Liver (tissue), 9 donors: ENCODE data around the gene TRAPPC8. TPM values are rescaled to one million over a fixed set of nuclear protein-coding genes. Genes with fewer than 3 reads are reported as not detected.

Experiments used
- DNase-seq: peaks from one replicate; pipeline ENCODE4 v3.0.0-alpha.2; 2017; ENCODE audit warnings: low spot score
- H3K27ac ChIP-seq, 2 donors: one replicate each; pipeline ENCODE4 v1.7.0; 2013; ENCODE audit warnings: inconsistent platforms in 2 of 2, low read length in 2 of 2, control low read depth in 1 of 2, low read depth in 1 of 2, mild to moderate bottlenecking in 1 of 2
- H3K27me3 ChIP-seq, 4 donors: one replicate each; pipeline versions ENCODE4 v1.6.1 to v1.7.0; 2013; ENCODE audit warnings: low read length in 3 of 4, inconsistent platforms in 1 of 4, mild to moderate bottlenecking in 1 of 4, moderate library complexity in 1 of 4; ENCODE audit not compliant: control insufficient read depth in 4 of 4, insufficient read depth in 4 of 4
- H3K36me3 ChIP-seq, 4 donors: one replicate each; pipeline versions ENCODE4 v1.6.1 to v1.7.0; 2013; ENCODE audit warnings: low read length in 3 of 4, mild to moderate bottlenecking in 3 of 4, low read depth in 1 of 4, moderate library complexity in 1 of 4; ENCODE audit not compliant: control insufficient read depth in 4 of 4, insufficient read depth in 3 of 4
- H3K4me1 ChIP-seq, 4 donors: one replicate each; pipeline versions ENCODE4 v1.6.1 to v1.7.0; 2013; ENCODE audit warnings: low read length in 3 of 4, mild to moderate bottlenecking in 3 of 4, moderate library complexity in 1 of 4; ENCODE audit not compliant: control insufficient read depth in 4 of 4, insufficient read depth in 4 of 4
- H3K4me3 ChIP-seq, 3 donors: one replicate each; pipeline versions ENCODE4 v1.6.1 to v1.7.0; 2013; ENCODE audit warnings: low read length in 3 of 3, control low read depth in 1 of 3, low read depth in 1 of 3, mild to moderate bottlenecking in 1 of 3
- H3K9ac ChIP-seq, 2 donors: one replicate each; pipeline ENCODE4 v1.7.0; 2013; ENCODE audit warnings: low read length in 2 of 2, mild to moderate bottlenecking in 2 of 2, moderate library complexity in 2 of 2, control low read depth in 1 of 2, low read depth in 1 of 2
- H3K9me3 ChIP-seq, 4 donors: one replicate each; pipeline versions ENCODE4 v1.6.1 to v1.7.0; 2013; ENCODE audit warnings: low read length in 3 of 4; ENCODE audit not compliant: control insufficient read depth in 4 of 4
- EGR1 ChIP-seq, 2 donors: IDR thresholded peaks; 2 replicates each; pipeline ENCODE4 v1.6.1; 2016 to 2018; ENCODE audit warnings: antibody characterized with exemption in 2 of 2, low read depth in 2 of 2
- FOXA1 ChIP-seq: IDR thresholded peaks from 2 replicates; pipeline ENCODE4 v1.6.1; 2016; ENCODE audit warnings: antibody characterized with exemption
- FOXA2 ChIP-seq: IDR thresholded peaks from 2 replicates; pipeline ENCODE4 v1.6.1; 2016; ENCODE audit warnings: antibody characterized with exemption
- GABPA ChIP-seq, 2 donors: IDR thresholded peaks in 1 of 2; conservative IDR thresholded peaks in 1 of 2; 2 replicates each; pipeline ENCODE4 v1.6.1; 2016; ENCODE audit warnings: antibody characterized with exemption in 2 of 2, mild to moderate bottlenecking in 1 of 2, moderate library complexity in 1 of 2
- HNF4G ChIP-seq: IDR thresholded peaks from 2 replicates; pipeline ENCODE4 v1.6.1; 2016; ENCODE audit warnings: antibody characterized with exemption
- JUND ChIP-seq, 2 donors: IDR thresholded peaks; 2 replicates each; pipeline ENCODE4 v1.6.1; 2016; ENCODE audit warnings: antibody characterized with exemption in 2 of 2
- MAX ChIP-seq: IDR thresholded peaks from 2 replicates; pipeline ENCODE4 v1.6.1; 2016; ENCODE audit warnings: antibody characterized with exemption
- NR2F2 ChIP-seq: IDR thresholded peaks from 2 replicates; pipeline ENCODE4 v1.6.1; 2016; ENCODE audit warnings: antibody characterized with exemption
- RAD21 ChIP-seq, 2 donors: IDR thresholded peaks; 2 replicates each; pipeline ENCODE4 v1.6.1; 2016; ENCODE audit warnings: antibody characterized with exemption in 2 of 2, mild to moderate bottlenecking in 2 of 2
- REST ChIP-seq: IDR thresholded peaks from 2 replicates; pipeline ENCODE4 v1.6.1; 2016; ENCODE audit warnings: antibody characterized with exemption, mild to moderate bottlenecking
- RXRA ChIP-seq, 2 donors: IDR thresholded peaks; 2 replicates each; pipeline ENCODE4 v1.6.1; 2017 to 2018; ENCODE audit warnings: antibody characterized with exemption in 2 of 2, mild to moderate bottlenecking in 1 of 2
- SP1 ChIP-seq: IDR thresholded peaks from 2 replicates; pipeline ENCODE4 v1.6.1; 2018; ENCODE audit warnings: antibody characterized with exemption, mild to moderate bottlenecking
- TAF1 ChIP-seq: conservative IDR thresholded peaks from 2 replicates; pipeline ENCODE4 v1.6.1; 2016; ENCODE audit warnings: antibody characterized with exemption, mild to moderate bottlenecking
- YY1 ChIP-seq: IDR thresholded peaks from 2 replicates; pipeline ENCODE4 v1.6.1; 2016; ENCODE audit warnings: antibody characterized with exemption, mild to moderate bottlenecking
- WGBS: extraction: QIAGEN DNeasy Blood & Tissue Kit; methylation state at CpG from one replicate; pipeline ENCODE4 v1.1.7; 2013; 5-methylcytosine and 5-hydroxymethylcytosine counted together
- polyA plus RNA-seq, 2 donors: library from polyadenylated mRNA; stranded (reverse) in 1 of 2; unstranded in 1 of 2; fragments of 200-250 nt in 1 of 2; fragments of >200 nt in 1 of 2; fragmentation: Nextera tagmentation in 1 of 2; extraction: Ambion mirVana in 1 of 2; gene quantifications; one replicate each; pipeline versions ENCODE4 v1.2.1 to v1.2.3, GENCODE V29; 2013 to 2015
- total RNA-seq, 2 donors: library from RNA; depleted of rRNA; stranded (reverse); fragments of >200 nt; gene quantifications; one replicate each; pipeline ENCODE4 v1.2.3, GENCODE V29; 2014
- TF ChIP-seq, protein P1 (sequence below): IDR thresholded peaks from 2 replicates; pipeline ENCODE4 v1.6.1; 2016; ENCODE audit warnings: antibody characterized with exemption
- TF ChIP-seq, protein P2 (sequence below): fragments of 150-350 bp; IDR thresholded peaks from 2 replicates; pipeline ENCODE4 v1.5.1; 2017; ENCODE audit warnings: improper control_type of control experiment, low read depth, low read length; ENCODE audit not compliant: missing input control
- TF ChIP-seq, protein P3 (sequence below): IDR thresholded peaks from 2 replicates; pipeline ENCODE4 v1.6.1; 2016; ENCODE audit warnings: antibody characterized with exemption
- donor health status: healthy.
- donor health status: healthy.
- donor health status: healthy.
- donor health status: healthy.
- donor health status: healthy.

The TRAPPC8 gene
- total and polyA plus RNA-seq, 4 donors = 12.2 to 46.1 (median 29.5) TPM

GRCh38 chr18:31965316-31965970, 22.5 kb upstream of the TRAPPC8 start:
- TF ChIP-seq HNF4G = no peak
- TF ChIP-seq, protein P1, sequence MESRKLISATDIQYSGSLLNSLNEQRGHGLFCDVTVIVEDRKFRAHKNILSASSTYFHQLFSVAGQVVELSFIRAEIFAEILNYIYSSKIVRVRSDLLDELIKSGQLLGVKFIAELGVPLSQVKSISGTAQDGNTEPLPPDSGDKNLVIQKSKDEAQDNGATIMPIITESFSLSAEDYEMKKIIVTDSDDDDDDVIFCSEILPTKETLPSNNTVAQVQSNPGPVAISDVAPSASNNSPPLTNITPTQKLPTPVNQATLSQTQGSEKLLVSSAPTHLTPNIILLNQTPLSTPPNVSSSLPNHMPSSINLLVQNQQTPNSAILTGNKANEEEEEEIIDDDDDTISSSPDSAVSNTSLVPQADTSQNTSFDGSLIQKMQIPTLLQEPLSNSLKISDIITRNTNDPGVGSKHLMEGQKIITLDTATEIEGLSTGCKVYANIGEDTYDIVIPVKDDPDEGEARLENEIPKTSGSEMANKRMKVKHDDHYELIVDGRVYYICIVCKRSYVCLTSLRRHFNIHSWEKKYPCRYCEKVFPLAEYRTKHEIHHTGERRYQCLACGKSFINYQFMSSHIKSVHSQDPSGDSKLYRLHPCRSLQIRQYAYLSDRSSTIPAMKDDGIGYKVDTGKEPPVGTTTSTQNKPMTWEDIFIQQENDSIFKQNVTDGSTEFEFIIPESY = no peak
- TF ChIP-seq SP1 = no peak
- TF ChIP-seq, protein P2, sequence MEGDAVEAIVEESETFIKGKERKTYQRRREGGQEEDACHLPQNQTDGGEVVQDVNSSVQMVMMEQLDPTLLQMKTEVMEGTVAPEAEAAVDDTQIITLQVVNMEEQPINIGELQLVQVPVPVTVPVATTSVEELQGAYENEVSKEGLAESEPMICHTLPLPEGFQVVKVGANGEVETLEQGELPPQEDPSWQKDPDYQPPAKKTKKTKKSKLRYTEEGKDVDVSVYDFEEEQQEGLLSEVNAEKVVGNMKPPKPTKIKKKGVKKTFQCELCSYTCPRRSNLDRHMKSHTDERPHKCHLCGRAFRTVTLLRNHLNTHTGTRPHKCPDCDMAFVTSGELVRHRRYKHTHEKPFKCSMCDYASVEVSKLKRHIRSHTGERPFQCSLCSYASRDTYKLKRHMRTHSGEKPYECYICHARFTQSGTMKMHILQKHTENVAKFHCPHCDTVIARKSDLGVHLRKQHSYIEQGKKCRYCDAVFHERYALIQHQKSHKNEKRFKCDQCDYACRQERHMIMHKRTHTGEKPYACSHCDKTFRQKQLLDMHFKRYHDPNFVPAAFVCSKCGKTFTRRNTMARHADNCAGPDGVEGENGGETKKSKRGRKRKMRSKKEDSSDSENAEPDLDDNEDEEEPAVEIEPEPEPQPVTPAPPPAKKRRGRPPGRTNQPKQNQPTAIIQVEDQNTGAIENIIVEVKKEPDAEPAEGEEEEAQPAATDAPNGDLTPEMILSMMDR = no peak
- no peak for TF ChIP-seq GABPA (IDR thresholded peaks at IDR 0.05 in 1 of 2, conservative IDR thresholded peaks at IDR 0.05 in 1 of 2)
- no peak for TF ChIP-seq MAX
- no peak for TF ChIP-seq TAF1
- TF ChIP-seq RAD21 (IDR thresholded peaks at IDR 0.05) = no peak
- no peak for TF ChIP-seq JUND (IDR thresholded peaks at IDR 0.05)
- TF ChIP-seq NR2F2 = no peak
- Histone ChIP-seq H3K9me3 (no peaks in the 10 kb centered on the region), H3K36me3 (no peaks in the 10 kb centered on the region), H3K4me1 (no peaks in the 10 kb centered on the region), H3K9ac (no peak overlapping the region), H3K27me3 (no peaks in the 10 kb centered on the region), H3K27ac (no peak overlapping the region), H3K4me3 (no peak overlapping the region)
- 77% methylated on average over 5 of the region's 5 CpGs for WGBS
- no peak for DNase-seq

DNA sequence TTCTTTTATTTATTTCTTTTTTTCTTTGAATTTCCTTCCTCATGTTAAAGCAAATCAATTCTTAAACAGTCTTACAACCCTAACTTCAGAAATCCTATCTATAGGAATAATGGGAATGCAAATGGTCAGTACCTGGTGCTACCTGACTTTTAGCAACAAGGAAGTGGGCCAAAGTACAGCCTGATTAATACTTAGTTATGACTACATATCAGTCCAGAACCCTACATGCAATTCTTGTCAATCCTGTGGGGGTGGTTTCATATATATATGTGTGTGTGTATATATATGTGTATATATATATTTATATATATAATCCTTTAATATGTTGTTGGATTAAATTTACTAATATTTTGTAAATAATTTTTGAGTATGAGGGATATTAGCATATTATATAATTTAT, 14.8 kb upstream of the TRAPPC8 start:
- H3K9ac ChIP-seq = no peak overlapping the region
- TF ChIP-seq REST (no peak), SP1 (no peak), RAD21 (IDR thresholded peaks at IDR 0.05) (no peak), MAX (no peak), FOXA1 (no peak), JUND (IDR thresholded peaks at IDR 0.05) (no peak), EGR1 (IDR thresholded peaks at IDR 0.05; ENCODE audit: low read depth in 2 of 2) (no peak), YY1 (no peak), FOXA2 (no peak), NR2F2 (no peak), GABPA (IDR thresholded peaks at IDR 0.05 in 1 of 2, conservative IDR thresholded peaks at IDR 0.05 in 1 of 2) (no peak), TAF1 (no peak), RXRA (IDR thresholded peaks at IDR 0.05) (no peak)
- TF ChIP-seq, protein P1 = no peak
- TF ChIP-seq, protein P3, sequence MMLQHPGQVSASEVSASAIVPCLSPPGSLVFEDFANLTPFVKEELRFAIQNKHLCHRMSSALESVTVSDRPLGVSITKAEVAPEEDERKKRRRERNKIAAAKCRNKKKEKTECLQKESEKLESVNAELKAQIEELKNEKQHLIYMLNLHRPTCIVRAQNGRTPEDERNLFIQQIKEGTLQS = no peak
- no peaks in the 10 kb centered on the region for H3K27me3 ChIP-seq
- no peaks in the 10 kb centered on the region for H3K36me3 ChIP-seq
- no peak overlapping the region for H3K27ac ChIP-seq
- DNase-seq = no peak
- H3K4me3 ChIP-seq = no peak overlapping the region
- H3K4me1 ChIP-seq = peaks cover 3 to 11% (median 6%) of the 10 kb centered on the region in 4 donors
- no peaks in the 10 kb centered on the region for H3K9me3 ChIP-seq
